ENCODE data around the gene TEKTIP1. TPM values are rescaled to one million over a fixed set of nuclear protein-coding genes. Genes with fewer than 3 reads are reported as not detected.

TEKTIP1 gene
- total RNA-seq, 1 experiment from 2014 or later: 1.3 TPM

- H3K4me3 Mint-ChIP-seq: no peak overlapping the region
- no peak overlapping the region for H3K27ac Mint-ChIP-seq
- H4K91ac ChIP-seq (ENCODE audit: insufficient read length, low read depth, low read length): no peak overlapping the region
- H2BK15ac ChIP-seq (ENCODE audit: low read depth, low read length): no peak overlapping the region
- no peaks in the 10 kb centered on the region for H3K79me1 ChIP-seq (ENCODE audit: insufficient read depth, low read depth, low read length, poor library complexity, severe bottlenecking)
- TF ChIP-seq CTCF (conservative IDR thresholded peaks at IDR 0.05): no peak
- H3K4me1 ChIP-seq (ENCODE audit: insufficient read depth, low read length): no peaks in the 10 kb centered on the region
- DNase-seq: no peak
- H3K9ac ChIP-seq (ENCODE audit: extremely low read depth, insufficient read length, low read length): no peak overlapping the region
- no peak overlapping the region for H3K4me2 ChIP-seq (ENCODE audit: insufficient read depth, insufficient read length, low read length)
- no peak overlapping the region for H3K27ac ChIP-seq (ENCODE audit: insufficient read length, low read depth, low read length)
- H3K36me3 Mint-ChIP-seq (ENCODE audit: insufficient read depth in 1 of 3, low read depth in 3 of 3): peaks cover 4 to 13% (median 12%) of the 10 kb centered on the region in 3 experiments; a peak in 6 of 7 replicates
- H3K56ac ChIP-seq (ENCODE audit: insufficient read length, low read depth, low read length): no peak overlapping the region
- no peak overlapping the region for H2BK12ac ChIP-seq (ENCODE audit: insufficient read length, low read depth, low read length)
- H3K27me3 ChIP-seq (ENCODE audit: insufficient read depth, low read length): no peaks in the 10 kb centered on the region
- H3K23ac ChIP-seq (ENCODE audit: insufficient read length, low read depth, low read length): no peak overlapping the region
- no peaks in the 10 kb centered on the region; the same call in 1 of the 2 replicates for H3K27me3 Mint-ChIP-seq (ENCODE audit: low read depth)
- H3K14ac ChIP-seq (ENCODE audit: insufficient read depth, low read length): no peak overlapping the region
- H2BK120ac ChIP-seq (ENCODE audit: low read depth, low read length, poor library complexity, severe bottlenecking): no peak overlapping the region
- no peak overlapping the region for H2AFZ ChIP-seq (ENCODE audit: low read length)
- WGBS (ENCODE audit: extremely low coverage, insufficient read length, low lambda C conversion rate): no CpG with 5 or more reads among the region's 14 CpGs
- H3K79me2 ChIP-seq (ENCODE audit: insufficient read depth, low read length): no peaks in the 10 kb centered on the region
- H3K4me1 Mint-ChIP-seq: peaks cover 2 to 3% of the 10 kb centered on the region in 2 experiments; a peak in 1 of 4 replicates
- H4K8ac ChIP-seq (replicated peaks; ENCODE audit: insufficient read length, low read depth, low read length): no peak overlapping the region
- H4K5ac ChIP-seq (ENCODE audit: insufficient read length, low read depth, low read length): no peak overlapping the region
- H3K23me2 ChIP-seq (ENCODE audit: insufficient read length, low read depth, low read length, poor library complexity, severe bottlenecking): no peaks in the 10 kb centered on the region
- H4K20me1 ChIP-seq (ENCODE audit: control insufficient read depth, insufficient read depth, insufficient read length): no peaks in the 10 kb centered on the region
- H3K9me3 Mint-ChIP-seq: no peaks in the 10 kb centered on the region
- no peak overlapping the region for H3K4ac ChIP-seq (ENCODE audit: low read depth, low read length)
- no peak overlapping the region for H3T11ph ChIP-seq (ENCODE audit: low read length)
- no peak overlapping the region for H2BK20ac ChIP-seq (ENCODE audit: low read depth, low read length, poor library complexity, severe bottlenecking)
- no peak overlapping the region for H2BK5ac ChIP-seq (ENCODE audit: insufficient read length, low read length)
- no peak overlapping the region for H2AK5ac ChIP-seq (ENCODE audit: insufficient read length, low read length)
- H3K18ac ChIP-seq (ENCODE audit: insufficient read length, low read depth, low read length): no peak overlapping the region
- H3K9me3 ChIP-seq (ENCODE audit: control insufficient read depth, low read depth, low read length): no peaks in the 10 kb centered on the region
Measured at GRCh38 chr19:3548606-3549005, 9.6 kb downstream of the TEKTIP1 start.
